Activated CD8-positive, alpha-beta memory T cell treated with anti-CD3 and anti-CD28 coated beads for 36 hours (primary cell): ENCODE results near the gene SAP25. TPM values are rescaled to one million over a fixed set of nuclear protein-coding genes. Genes with fewer than 3 reads are reported as not detected.

Experiments
- CTCF ChIA-PET: fragments of 350-600 bp; sonication (Branson Sonifier 250); formaldehyde crosslinking; loops from one replicate; lab custom pipeline; 2021; ENCODE audit warnings: antibody characterized with exemption; lab: Charles Lee
- POLR2A ChIA-PET: fragments of 350-600 bp; sonication (Branson Sonifier 250); formaldehyde crosslinking; loops from one replicate; lab custom pipeline; 2021; ENCODE audit warnings: antibody characterized with exemption; lab: Charles Lee
- total RNA-seq, 2 experiments: library from RNA; stranded (reverse); gene quantifications; one replicate each; pipeline ENCODE4 v1.2.3, GENCODE V29; 2021

SAP25 gene
- 1 to 10 TPM; 5.6 to 7.5 TPM for total RNA-seq

- CTCF ChIA-PET: no interaction called here
- POLR2A ChIA-PET: no interaction called here
These were observed at the start of gene SAP25 for GRCh38 chr7:100573691-100574361. SAP25 (minus strand) TSS chr7:100573900; CDS start chr7:100573742, 158 bp downstream.

GRCh38 chr7:100621554-100621953, 47.9 kb upstream of the SAP25 start:
- POLR2A ChIA-PET: no interaction called here

GRCh38 chr7:100620804-100621203, 47.1 kb upstream of the SAP25 start:
- ChIA-PET POLR2A (no interaction called here), CTCF (interaction anchor here (1.4 to 1.7 kb wide), 2 partner anchors 8 to 171 kb away, joined by 3 to 4 read pairs; partner anchors contain the start of gene MOSPD3)

More at GRCh38 chr7:100621554-100621953, 47.9 kb upstream of the SAP25 start:
- CTCF ChIA-PET: interaction anchor here (1.7 kb wide), 1 partner anchor 9 kb away, joined by 4 read pairs; the partner anchor contains the start of gene MOSPD3

- CTCF ChIA-PET: interaction anchor here (1.4 kb wide), 1 partner anchor 170 kb away, joined by 3 read pairs; no protein-coding TSS in a partner anchor
- POLR2A ChIA-PET: no interaction called here
These were observed 46.5 kb upstream of the SAP25 start for GRCh38 chr7:100620239-100620638.

- ChIA-PET CTCF (interaction anchor here (0.7 to 2.5 kb wide), 5 partner anchors 29 to 103 kb away, joined by 3 to 11 read pairs (median 3); partner anchors contain the start of genes FBXO24 and LRCH4), POLR2A (interaction anchor here (0.7 to 1.0 kb wide), 3 partner anchors 8 to 18 kb away, joined by 3 to 4 read pairs (median 4); no protein-coding TSS in a partner anchor)
These were observed 40.7 kb upstream of the SAP25 start for GRCh38 chr7:100614308-100614861.

GRCh38 chr7:100613412-100614175, 39.9 kb upstream of the SAP25 start:
- ChIA-PET POLR2A (interaction anchor here (0.7 to 2.8 kb wide), 5 partner anchors 7 to 92 kb away, joined by 4 to 23 read pairs (median 10); partner anchors contain the start of genes FBXO24, LRCH4 and POP7), CTCF (interaction anchor here (1.0 to 2.5 kb wide), 9 partner anchors 10 to 92 kb away, joined by 3 to 17 read pairs (median 8); partner anchors contain the start of genes FBXO24, LRCH4 and POP7)

GRCh38 chr7:100612730-100613390, 39.2 kb upstream of the SAP25 start:
- CTCF ChIA-PET: interaction anchor here (0.9 to 2.5 kb wide), 14 partner anchors 9 to 92 kb away, joined by 3 to 17 read pairs (median 6); partner anchors contain the start of genes FBXO24, LRCH4 and POP7
- POLR2A ChIA-PET: interaction anchor here (0.8 to 2.8 kb wide), 6 partner anchors 13 to 184 kb away, joined by 3 to 23 read pairs (median 10); partner anchors contain the start of genes FBXO24, LRCH4 and POP7

GRCh38 chr7:100611983-100612729, 38.5 kb upstream of the SAP25 start, which contains the start of gene MOSPD3:
MOSPD3 (plus strand) TSS chr7:100612540; CDS start chr7:100612792, 252 bp downstream.
- POLR2A ChIA-PET: interaction anchor here (0.8 to 2.8 kb wide), 7 partner anchors 14 to 183 kb away, joined by 3 to 23 read pairs (median 10); partner anchors contain the start of genes FBXO24, LRCH4 and POP7

GRCh38 chr7:100609958-100610357, 36.3 kb upstream of the SAP25 start:
- ChIA-PET POLR2A (interaction anchor here (1.5 kb wide), 1 partner anchor 26 kb away, joined by 4 read pairs; no protein-coding TSS in a partner anchor), CTCF (no interaction called here)

More at GRCh38 chr7:100611983-100612729, 38.5 kb upstream of the SAP25 start, which contains the start of gene MOSPD3:
- CTCF ChIA-PET: interaction anchor here (0.6 to 2.5 kb wide), 15 partner anchors 9 to 531 kb away, joined by 3 to 17 read pairs (median 5); partner anchors contain the start of genes FBXO24, LRCH4 and POP7

GRCh38 chr7:100607111-100607510, 33.4 kb upstream of the SAP25 start:
- POLR2A ChIA-PET: interaction anchor here (1.1 kb wide), 1 partner anchor 25 kb away, joined by 5 read pairs; no protein-coding TSS in a partner anchor

GRCh38 chr7:100606313-100606712, 32.6 kb upstream of the SAP25 start:
- POLR2A ChIA-PET: interaction anchor here (0.6 to 1.9 kb wide), 4 partner anchors 8 to 94 kb away, joined by 3 to 8 read pairs (median 4); partner anchors contain the start of genes FBXO24 and LRCH4
- CTCF ChIA-PET: interaction anchor here (1.5 to 3.3 kb wide), 5 partner anchors 20 to 99 kb away, joined by 3 to 10 read pairs (median 5); partner anchors contain the start of genes FBXO24, LRCH4 and POP7

More at GRCh38 chr7:100607111-100607510, 33.4 kb upstream of the SAP25 start:
- CTCF ChIA-PET: interaction anchor here (0.6 to 3.3 kb wide), 4 partner anchors 19 to 85 kb away, joined by 3 to 10 read pairs (median 3); no protein-coding TSS in a partner anchor

- CTCF ChIA-PET: interaction anchor here (0.6 to 3.3 kb wide), 8 partner anchors 19 to 474 kb away, joined by 3 to 10 read pairs (median 4); partner anchors contain the start of genes FBXO24, LRCH4 and POP7
- POLR2A ChIA-PET: interaction anchor here (0.6 to 1.9 kb wide), 6 partner anchors 19 to 96 kb away, joined by 3 to 8 read pairs (median 3); partner anchors contain the start of genes FBXO24, GIGYF1 and LRCH4
These were observed 31.5 kb upstream of the SAP25 start for GRCh38 chr7:100604976-100605911.

GRCh38 chr7:100604028-100604975, 30.6 kb upstream of the SAP25 start:
- ChIA-PET CTCF (interaction anchor here (0.7 to 3.3 kb wide), 8 partner anchors 18 to 101 kb away, joined by 3 to 10 read pairs (median 4); partner anchors contain the start of genes FBXO24, LRCH4 and POP7), POLR2A (no interaction called here)

- ChIA-PET CTCF (interaction anchor here (0.5 to 1.7 kb wide), 5 partner anchors 18 to 44 kb away, joined by 3 to 6 read pairs (median 3); partner anchors contain the start of genes FBXO24 and LRCH4), POLR2A (interaction anchor here (0.6 kb wide), 1 partner anchor 93 kb away, joined by 9 read pairs; no protein-coding TSS in a partner anchor)
These were observed 30.0 kb upstream of the SAP25 start for GRCh38 chr7:100603726-100604027.
